DLD1 (cell line): ENCODE data around the gene KRT84.
"Not testable (repeated sequence)": the region's sequence is repeated elsewhere in the genome, so short reads cannot be mapped to it uniquely, and the experiment has no call there.

ENCODE experiments used
- in situ Hi-C: cut with HindIII; loops from 2 replicates; pipeline ENCODE4 v1.10.0; 2017; ENCODE audit warnings: low sequenced_read_pairs

KRT84 gene

GRCh38 chr12:52413202-52413601, 27.8 kb upstream of the KRT84 start:
- in situ Hi-C loops: no loop called here

GRCh38 chr12:52411815-52412214, 26.4 kb upstream of the KRT84 start:
- in situ Hi-C loops: no loop called here

- in situ Hi-C loops: not testable (repeated sequence)
These were observed 25.3 kb upstream of the KRT84 start for GRCh38 chr12:52410589-52411248.

- in situ Hi-C loops: no loop called here
These were observed 22.5 kb upstream of the KRT84 start for GRCh38 chr12:52407918-52408317.

- in situ Hi-C loops: no loop called here
These were observed 20.5 kb upstream of the KRT84 start, which contains the start of gene KRT82 for GRCh38 chr12:52405922-52406385. TSS of gene KRT82 (minus strand) at chr12:52406335. CDS start at chr12:52406277, 58 bp downstream.

- in situ Hi-C loops: loop anchor here (5.0 kb wide), 1 partner anchor 38 kb away; the partner anchor contains the start of gene KRT85
These were observed 19.5 kb upstream of the KRT84 start for GRCh38 chr12:52404951-52405350.

- in situ Hi-C loops: loop anchor here (5.0 kb wide), 1 partner anchor 36 kb away; the partner anchor contains the start of gene KRT85
These were observed 18.1 kb upstream of the KRT84 start for GRCh38 chr12:52403561-52403960.

- in situ Hi-C loops: loop anchor here (5.0 kb wide), 1 partner anchor 36 kb away; the partner anchor contains the start of gene KRT85
These were observed 17.6 kb upstream of the KRT84 start for GRCh38 chr12:52402873-52403540.

GRCh38 chr12:52402377-52402776, 16.9 kb upstream of the KRT84 start:
- in situ Hi-C loops: loop anchor here (5.0 kb wide), 1 partner anchor 35 kb away; the partner anchor contains the start of gene KRT85

- in situ Hi-C loops: loop anchor here (5.0 kb wide), 1 partner anchor 35 kb away; the partner anchor contains the start of gene KRT85
These were observed 16.5 kb upstream of the KRT84 start for GRCh38 chr12:52401926-52402325.

GRCh38 chr12:52401526-52401925, 16.1 kb upstream of the KRT84 start:
- in situ Hi-C loops: loop anchor here (5.0 kb wide), 1 partner anchor 34 kb away; the partner anchor contains the start of gene KRT85

GRCh38 chr12:52400906-52401305, 15.5 kb upstream of the KRT84 start:
- in situ Hi-C loops: loop anchor here (5.0 kb wide), 1 partner anchor 34 kb away; the partner anchor contains the start of gene KRT85

GRCh38 chr12:52399756-52400155, 14.3 kb upstream of the KRT84 start:
- in situ Hi-C loops: loop anchor here (5.0 to 25.0 kb wide), 2 partner anchors 32 to 463 kb away; partner anchors contain the start of gene KRT85

GRCh38 chr12:52398176-52398575, 12.7 kb upstream of the KRT84 start:
- in situ Hi-C loops: loop anchor here (25.0 kb wide), 1 partner anchor 464 kb away; no protein-coding TSS in a partner anchor

GRCh38 chr12:52396656-52397055, 11.2 kb upstream of the KRT84 start:
- in situ Hi-C loops: loop anchor here (25.0 kb wide), 1 partner anchor 466 kb away; no protein-coding TSS in a partner anchor

- in situ Hi-C loops: loop anchor here (25.0 kb wide), 1 partner anchor 466 kb away; no protein-coding TSS in a partner anchor
These were observed 10.4 kb upstream of the KRT84 start for GRCh38 chr12:52395761-52396434.

- in situ Hi-C loops: loop anchor here (25.0 kb wide), 1 partner anchor 467 kb away; no protein-coding TSS in a partner anchor
These were observed 9.5 kb upstream of the KRT84 start for GRCh38 chr12:52394836-52395405.

GRCh38 chr12:52392465-52393007, 7.1 kb upstream of the KRT84 start:
- in situ Hi-C loops: loop anchor here (25.0 kb wide), 1 partner anchor 470 kb away; no protein-coding TSS in a partner anchor

GRCh38 chr12:52391618-52392002, 6.2 kb upstream of the KRT84 start:
- in situ Hi-C loops: loop anchor here (25.0 kb wide), 1 partner anchor 471 kb away; no protein-coding TSS in a partner anchor
